ENCODE data around the gene CHST3. TPM values are rescaled to one million over a fixed set of nuclear protein-coding genes. Genes with fewer than 3 reads are reported as not detected.

The CHST3 gene
- total and polyA plus RNA-seq, 8 donors, result 10.3 to 20.1 (median 11.6) TPM

DNA sequence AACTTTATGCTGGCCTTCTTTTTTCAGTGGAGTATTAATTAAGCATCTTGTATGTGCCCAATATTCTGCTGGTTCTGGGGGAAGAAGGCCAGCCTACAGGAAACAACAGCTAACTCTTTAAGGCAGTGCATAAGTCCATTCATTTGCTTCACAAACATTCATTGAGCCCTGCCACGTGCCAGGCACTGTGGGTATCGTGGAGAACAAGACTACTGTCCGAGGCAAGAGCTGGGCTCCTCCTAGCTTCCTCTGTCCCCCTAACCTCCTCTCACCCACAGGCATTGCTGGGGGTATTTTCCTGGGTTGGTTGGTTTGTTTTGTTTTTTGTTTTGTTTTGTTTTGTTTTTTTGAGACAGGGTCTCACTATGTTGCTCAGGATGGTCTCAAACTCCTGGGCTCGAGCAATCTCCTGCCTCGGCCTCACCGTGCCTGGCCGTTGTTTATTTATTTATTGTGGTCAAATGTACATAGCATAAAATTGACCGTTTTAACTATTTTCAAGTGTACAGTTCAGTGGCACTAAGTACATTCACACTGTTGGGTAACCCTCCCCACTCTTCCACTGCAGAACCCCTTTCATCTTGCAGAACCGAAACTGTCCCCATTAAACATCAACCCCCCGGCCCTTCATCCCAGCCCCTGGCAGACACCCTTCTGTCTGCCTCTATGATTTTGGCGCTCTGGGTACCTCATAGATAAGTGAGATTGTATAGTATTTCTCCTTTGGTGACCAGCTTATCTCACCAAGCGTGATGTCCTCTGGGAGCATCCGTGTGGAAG is 32.6 kb downstream of the CHST3 start:
- Histone ChIP-seq H3K27me3 (peaks cover 0 to 7% of the 10 kb centered on the region in 2 donors), H3K4me3 (no peak overlapping the region), H3K4me1 (peaks cover 5 to 18% of the 10 kb centered on the region in 2 donors), H3K9me3 (no peaks in the 10 kb centered on the region), H3K36me3 (no peaks in the 10 kb centered on the region), H3K27ac (no peak overlapping the region)
- intact Hi-C loops (cut with DNase I), result no loop called here
- no peak for DNase-seq
- ATAC-seq, result no peak
- TF ChIP-seq, protein P1, sequence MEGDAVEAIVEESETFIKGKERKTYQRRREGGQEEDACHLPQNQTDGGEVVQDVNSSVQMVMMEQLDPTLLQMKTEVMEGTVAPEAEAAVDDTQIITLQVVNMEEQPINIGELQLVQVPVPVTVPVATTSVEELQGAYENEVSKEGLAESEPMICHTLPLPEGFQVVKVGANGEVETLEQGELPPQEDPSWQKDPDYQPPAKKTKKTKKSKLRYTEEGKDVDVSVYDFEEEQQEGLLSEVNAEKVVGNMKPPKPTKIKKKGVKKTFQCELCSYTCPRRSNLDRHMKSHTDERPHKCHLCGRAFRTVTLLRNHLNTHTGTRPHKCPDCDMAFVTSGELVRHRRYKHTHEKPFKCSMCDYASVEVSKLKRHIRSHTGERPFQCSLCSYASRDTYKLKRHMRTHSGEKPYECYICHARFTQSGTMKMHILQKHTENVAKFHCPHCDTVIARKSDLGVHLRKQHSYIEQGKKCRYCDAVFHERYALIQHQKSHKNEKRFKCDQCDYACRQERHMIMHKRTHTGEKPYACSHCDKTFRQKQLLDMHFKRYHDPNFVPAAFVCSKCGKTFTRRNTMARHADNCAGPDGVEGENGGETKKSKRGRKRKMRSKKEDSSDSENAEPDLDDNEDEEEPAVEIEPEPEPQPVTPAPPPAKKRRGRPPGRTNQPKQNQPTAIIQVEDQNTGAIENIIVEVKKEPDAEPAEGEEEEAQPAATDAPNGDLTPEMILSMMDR (IDR thresholded peaks at IDR 0.05), result no peak

DNA sequence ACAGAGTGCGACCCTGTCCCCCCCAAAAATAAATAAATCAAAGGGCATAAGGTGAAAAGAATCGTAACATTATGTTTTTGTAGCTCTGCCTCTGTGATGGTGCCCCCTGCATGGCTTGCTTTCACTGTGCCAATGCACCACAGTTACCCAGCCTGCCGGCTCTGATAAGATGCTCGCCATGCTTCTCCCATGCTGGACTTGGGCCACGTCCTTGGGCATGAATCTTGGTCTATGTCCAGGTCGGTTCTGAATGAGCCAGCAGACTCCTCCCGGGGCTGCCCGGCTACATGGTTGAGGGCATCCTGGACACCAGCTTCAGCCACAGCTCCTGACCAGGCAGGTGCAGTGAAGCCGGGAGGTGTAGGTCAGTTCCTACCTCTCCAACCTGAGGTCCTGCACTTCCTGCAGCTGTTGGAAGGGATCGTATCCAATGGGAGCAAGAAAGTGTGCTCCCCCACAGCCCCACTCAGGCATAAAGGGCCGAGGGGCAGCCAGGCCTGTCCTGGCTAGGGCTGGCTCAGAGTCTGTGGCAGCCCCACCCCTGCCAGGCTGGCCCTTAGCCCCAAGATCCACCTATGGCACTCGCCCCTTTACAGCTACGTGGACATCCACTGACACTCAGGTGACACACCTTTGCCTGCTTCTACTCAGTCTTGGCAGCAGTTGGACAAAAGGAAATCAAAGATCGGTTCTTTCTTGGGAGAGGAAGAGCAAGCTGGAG is 34.1 kb downstream of the CHST3 start:
- Histone ChIP-seq H3K9me3 (no peaks in the 10 kb centered on the region), H3K27me3 (peaks cover 0 to 7% of the 10 kb centered on the region in 2 donors), H3K4me1 (peaks cover 5 to 18% of the 10 kb centered on the region in 2 donors), H3K27ac (peak overlapping the region in 1 of 2 donors; percentile 53), H3K4me3 (no peak overlapping the region), H3K36me3 (no peaks in the 10 kb centered on the region)
- intact Hi-C loops (cut with DNase I), result no loop called here
- DNase-seq (no peak), ATAC-seq (no peak)
- TF ChIP-seq, protein P1 (IDR thresholded peaks at IDR 0.05), result no peak

DNA sequence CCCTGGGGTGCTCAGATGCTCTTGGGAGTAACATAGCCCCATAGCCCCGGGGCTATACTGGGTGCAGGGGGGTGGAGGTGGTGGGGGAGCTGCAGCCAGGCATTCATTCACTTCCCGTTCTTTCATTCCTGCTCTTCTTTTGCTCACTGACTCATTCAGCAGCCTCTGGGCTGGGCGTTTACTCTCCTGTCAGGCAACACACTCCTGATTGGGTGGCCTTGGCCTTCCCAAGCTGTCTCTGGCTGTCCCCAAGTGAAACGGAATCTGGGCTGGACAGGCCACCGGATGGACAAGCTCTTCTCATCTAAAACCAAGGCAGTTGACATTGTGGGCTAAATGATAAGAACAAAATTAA is 34.6 kb downstream of the CHST3 start:
- DNase-seq (peak in 1 of 4 donors; percentile 66), ATAC-seq (peak; percentile 60)
- Histone ChIP-seq H3K36me3 (no peaks in the 10 kb centered on the region), H3K9me3 (no peaks in the 10 kb centered on the region), H3K4me3 (no peak overlapping the region), H3K27ac (peak overlapping the region; percentile 57 to 59), H3K27me3 (peaks cover 0 to 7% of the 10 kb centered on the region in 2 donors), H3K4me1 (peaks cover 5 to 18% of the 10 kb centered on the region in 2 donors)
- intact Hi-C loops (cut with DNase I), result no loop called here
- TF ChIP-seq, protein P1 (IDR thresholded peaks at IDR 0.05), result no peak

DNA sequence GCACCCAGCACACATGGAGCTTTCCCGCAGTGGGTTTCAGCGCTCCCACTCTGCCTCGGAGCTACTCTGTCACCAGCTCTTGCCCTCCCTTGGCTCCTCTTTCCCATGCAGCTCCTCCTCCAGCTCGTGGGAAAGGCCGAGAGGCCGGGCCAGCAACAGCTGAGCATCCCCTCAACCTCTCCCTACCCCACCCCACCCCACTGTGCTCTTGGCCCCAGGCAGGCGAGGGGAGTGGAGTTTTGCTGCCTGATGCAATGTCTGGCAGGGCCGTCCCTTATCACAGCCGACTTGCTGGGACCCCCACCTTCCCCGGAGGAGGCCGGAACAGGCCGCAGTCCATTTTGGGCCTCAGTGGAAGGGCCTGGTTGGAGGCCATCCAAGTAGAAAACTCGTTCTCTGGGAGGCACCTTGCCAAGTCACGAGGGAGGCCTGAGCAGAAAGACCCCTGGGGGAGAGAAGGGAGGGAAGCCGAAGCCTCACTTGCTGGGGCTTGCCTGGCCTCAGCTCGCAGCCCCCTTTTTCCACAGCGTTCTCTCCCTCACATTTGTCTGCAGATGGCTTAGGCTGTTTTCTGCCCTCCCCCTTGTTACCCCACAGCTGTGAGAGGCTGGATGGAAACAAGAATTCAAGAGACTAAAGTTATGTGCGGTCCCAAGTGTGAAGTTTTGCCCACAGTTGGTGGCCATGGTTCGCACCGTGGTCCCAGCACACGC is 35.3 kb downstream of the CHST3 start:
- intact Hi-C loops (cut with DNase I), result no loop called here
- DNase-seq (peak in 3 of 4 donors; percentile 59 to 99 (median 98)), ATAC-seq (peak; percentile 75)
- no peaks in the 10 kb centered on the region for H3K9me3 ChIP-seq
- H3K4me1 ChIP-seq, result peaks cover 5 to 18% of the 10 kb centered on the region in 2 donors
- H3K27me3 ChIP-seq, result peaks cover 0 to 7% of the 10 kb centered on the region in 2 donors
- peak overlapping the region; percentile 57 to 59 for H3K27ac ChIP-seq
- no peak overlapping the region for H3K4me3 ChIP-seq
- TF ChIP-seq, protein P1 (IDR thresholded peaks at IDR 0.05), result no peak
- no peaks in the 10 kb centered on the region for H3K36me3 ChIP-seq

All from left lung (tissue), 10 donors.